Skeletal muscle cell (primary cell): ENCODE results near the gene MAEL.
"Not testable (repeated sequence)": the region's sequence is repeated elsewhere in the genome, so short reads cannot be mapped to it uniquely, and the experiment has no call there.

Experiments
- DNase-seq: peaks from one replicate; pipeline ENCODE4 v3.0.0-alpha.2; 2010; ENCODE audit warnings: low read depth
- H3K4me3 ChIP-seq: 2 replicates; pipeline ENCODE4 v1.5.1; 2011; ENCODE audit warnings: low read depth, mild to moderate bottlenecking, control low read depth, low read length, moderate library complexity

MAEL gene

DNA sequence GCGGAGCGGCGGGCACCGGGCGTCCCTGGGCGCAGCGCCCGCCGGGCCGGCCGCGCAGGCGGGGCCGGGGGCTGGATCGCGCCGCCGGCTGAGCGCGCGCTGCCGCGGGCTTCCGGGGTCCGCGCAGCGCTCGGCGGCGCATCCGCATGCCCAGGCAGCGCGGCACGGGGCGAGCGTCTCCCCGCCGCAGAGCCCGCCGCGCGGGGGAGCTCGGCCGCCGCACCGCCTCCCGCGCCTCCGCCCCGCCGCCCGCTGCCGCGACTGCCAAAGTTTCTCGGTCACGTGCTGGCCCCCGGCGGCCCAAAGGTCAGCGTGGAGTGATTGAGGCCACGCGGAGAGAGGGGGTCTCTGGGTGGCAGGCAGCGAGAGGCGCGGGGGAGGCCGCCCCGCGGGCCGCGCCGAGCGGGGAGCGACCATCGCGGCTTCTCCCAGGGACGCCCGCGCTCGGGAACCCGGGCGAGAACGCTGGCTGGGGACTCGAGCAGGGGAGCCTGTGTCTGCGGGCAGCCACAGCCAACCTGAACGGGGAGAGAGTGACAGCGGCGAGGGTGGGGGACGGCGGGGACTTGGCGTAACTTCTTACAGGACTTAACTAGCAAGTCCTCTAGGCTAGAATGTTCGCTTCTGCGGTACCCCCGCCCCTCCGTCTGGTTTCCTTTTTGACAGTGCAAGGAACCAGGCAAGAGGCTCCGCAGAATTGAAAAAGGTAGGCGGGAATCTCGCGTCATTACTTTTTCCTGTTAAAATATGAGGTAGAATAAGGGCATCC, 13.5 kb upstream of the MAEL start, which contains the start of gene ILDR2:
TSS of gene ILDR2 (minus strand) at position 180 of the 769 bp plus-strand sequence. CDS start 272 bp downstream, outside the sequence.
- no peak for DNase-seq

DNA sequence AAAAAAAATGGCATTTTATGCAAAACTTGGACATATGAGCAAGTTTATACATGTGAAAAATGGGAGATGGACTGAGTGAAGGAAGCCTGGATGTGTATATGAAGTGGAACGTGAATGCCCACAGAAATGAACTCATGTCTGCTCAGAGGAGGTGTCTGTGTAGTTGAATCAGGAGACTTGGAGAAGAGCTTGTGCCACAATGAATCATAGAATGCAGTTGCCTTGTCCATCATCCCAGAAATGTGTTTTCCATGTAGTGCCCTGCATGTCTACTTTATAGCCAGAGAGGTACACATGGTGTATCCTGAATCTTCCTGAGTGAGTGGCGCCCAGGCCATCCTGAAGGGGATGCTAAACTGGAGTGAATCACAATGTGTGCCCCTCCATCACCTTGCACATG, 11.1 kb upstream of the MAEL start:
- DNase-seq, result no peak
- H3K4me3 ChIP-seq, result no peak overlapping the region

More for the DNA sequence above, 13.5 kb upstream of the MAEL start, which contains the start of gene ILDR2:
- H3K4me3 ChIP-seq, result peak within 1 kb of the TSS; percentile 65

DNA sequence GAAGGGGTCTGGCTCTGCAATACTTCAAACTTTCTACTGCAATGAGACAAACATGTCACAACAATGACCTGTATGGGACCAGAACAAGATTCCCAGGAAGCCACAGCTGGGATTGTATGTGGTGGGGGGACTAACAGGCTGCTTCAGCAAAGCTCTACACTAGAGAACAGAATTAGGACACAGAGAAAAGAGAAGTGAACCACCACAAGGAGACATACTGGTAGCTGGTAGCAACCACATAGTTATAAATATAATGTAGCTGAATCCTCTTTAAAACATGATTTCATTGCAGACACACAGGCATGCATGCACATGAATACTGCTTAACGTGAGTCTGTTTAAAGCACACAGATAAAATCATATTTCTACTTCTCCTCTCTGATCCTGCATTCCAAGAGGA, 10.3 kb upstream of the MAEL start:
- no peak overlapping the region for H3K4me3 ChIP-seq
- no peak for DNase-seq

DNA sequence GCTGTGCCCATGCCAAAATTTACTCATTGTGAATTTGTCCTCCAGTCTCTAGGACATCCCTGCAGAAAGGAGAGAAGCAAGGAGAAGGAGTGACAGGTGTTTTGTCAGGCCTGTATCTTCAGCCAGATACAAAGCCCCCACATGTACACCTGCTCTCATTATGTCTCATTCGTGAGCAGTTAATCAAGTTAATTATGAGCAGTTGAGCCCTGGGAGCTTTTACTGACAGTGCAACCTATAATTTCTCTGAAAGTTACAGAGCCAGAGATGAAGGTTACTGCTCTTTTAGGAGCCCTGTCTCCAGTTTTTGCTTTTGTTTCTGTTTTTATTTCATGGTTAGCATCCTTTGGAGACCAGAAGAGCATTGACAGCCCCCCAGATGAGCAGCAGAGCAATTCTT, 8.7 kb upstream of the MAEL start:
- DNase-seq, result no peak

DNA sequence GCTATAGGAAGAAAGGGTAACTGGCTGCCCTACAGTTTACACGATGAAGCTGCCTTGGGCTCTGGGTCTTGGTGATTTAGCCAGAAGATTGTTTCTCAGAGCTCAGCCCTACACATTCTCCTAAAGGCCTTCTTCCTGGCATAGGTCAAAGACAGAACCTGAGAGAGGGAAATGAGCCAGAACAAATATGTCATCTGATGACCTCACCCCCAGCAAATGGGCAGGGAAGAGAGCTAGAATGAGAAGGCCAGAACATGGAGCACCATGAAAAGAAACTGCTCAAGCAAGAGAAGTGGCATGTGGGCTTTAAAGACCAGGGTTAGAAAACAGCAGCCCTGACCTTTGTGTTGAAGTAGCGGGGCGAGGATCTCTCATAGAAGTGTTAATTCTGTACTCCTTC, 8.3 kb upstream of the MAEL start:
- DNase-seq, result no peak

More for the DNA sequence above, 8.7 kb upstream of the MAEL start:
- no peak overlapping the region for H3K4me3 ChIP-seq

DNA sequence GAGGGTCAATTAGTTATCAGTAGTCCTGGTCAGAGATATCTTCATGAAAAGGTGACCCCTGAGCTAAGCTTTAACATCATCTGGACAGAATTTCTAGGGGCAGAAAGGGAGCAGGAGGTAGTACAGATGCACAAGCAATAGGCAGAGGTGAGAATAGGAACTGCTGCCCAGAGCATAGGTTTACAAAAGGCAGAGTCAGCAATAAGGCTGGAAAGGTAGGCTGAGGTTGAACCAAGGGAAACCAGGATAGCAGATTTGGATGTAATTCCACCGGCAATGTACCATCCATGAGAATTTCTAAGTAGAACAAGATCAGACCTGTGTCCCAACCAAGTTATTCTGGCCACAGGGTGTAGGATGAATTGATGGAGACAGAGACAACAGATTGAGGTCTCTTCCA, 7.5 kb upstream of the MAEL start:
- DNase-seq, result no peak
- no peak overlapping the region for H3K4me3 ChIP-seq

More for the DNA sequence above, 8.3 kb upstream of the MAEL start:
- H3K4me3 ChIP-seq, result no peak overlapping the region

DNA sequence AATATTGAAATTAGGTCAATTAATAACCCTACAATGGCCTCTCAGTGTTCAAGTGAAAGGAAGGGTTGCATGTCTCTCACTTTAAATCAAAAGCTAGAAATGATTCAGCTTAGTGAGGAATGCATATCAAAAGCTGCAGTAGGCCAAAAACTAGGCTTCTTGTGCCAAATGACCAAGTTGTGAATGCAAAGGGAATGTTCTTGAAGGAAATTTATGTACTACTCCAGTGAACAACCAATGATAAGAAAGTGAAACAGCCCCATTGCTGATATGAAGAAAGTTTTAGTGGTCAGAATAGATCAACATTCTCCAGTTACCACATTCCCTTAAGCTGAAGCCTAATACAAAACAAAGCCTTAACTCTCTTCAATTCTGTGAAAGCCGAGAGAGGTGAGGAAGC, 10.0 kb downstream of the MAEL start:
- no peak for DNase-seq
- no peak overlapping the region for H3K4me3 ChIP-seq

DNA sequence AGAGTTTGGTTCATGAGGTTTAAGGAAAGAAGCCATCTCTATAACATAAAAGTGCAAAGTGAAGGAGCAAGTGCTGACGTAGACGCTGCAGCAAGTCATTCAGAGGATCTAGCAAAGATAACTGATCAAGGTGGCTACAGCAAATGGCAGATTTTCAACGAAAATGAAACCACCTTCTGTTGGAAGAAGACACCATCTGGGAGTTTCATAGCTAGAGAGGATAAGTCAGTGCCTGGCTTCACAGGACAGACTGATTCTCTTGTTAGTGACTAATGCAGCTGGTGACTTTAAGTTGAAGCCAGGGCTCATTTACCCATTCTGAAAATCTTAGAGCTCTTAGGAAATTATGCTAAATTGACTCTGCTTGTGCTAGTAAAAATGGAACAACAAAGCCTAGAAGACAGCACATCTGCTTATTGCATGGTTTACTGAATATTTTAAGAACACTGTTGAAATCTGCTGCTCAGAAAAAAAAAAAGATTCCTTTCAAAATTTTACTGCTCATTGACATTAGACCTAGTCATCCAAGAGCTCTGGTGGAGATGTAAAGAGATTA, 10.5 kb downstream of the MAEL start:
- no peak for DNase-seq
- H3K4me3 ChIP-seq, result no peak overlapping the region

DNA sequence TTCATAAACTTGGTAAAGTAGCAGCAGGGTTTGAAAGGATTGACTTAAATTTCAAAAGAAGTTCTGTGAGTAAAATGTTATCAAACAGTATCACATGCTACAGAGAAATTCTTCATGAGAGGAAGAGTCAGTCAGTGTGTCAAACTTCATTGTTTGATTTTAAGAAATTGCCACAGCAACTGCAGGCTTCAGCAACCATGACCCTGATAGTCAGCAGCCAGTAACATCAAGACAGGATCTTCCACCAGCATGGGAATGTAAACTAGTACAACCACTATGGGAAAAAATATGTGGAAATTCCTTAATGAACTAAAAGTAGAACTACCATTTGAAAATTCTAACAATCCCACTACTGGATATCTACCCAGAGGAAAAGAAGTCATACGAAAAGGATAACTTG, 11.5 kb downstream of the MAEL start:
- DNase-seq, result no peak
- H3K4me3 ChIP-seq, result no peak overlapping the region

DNA sequence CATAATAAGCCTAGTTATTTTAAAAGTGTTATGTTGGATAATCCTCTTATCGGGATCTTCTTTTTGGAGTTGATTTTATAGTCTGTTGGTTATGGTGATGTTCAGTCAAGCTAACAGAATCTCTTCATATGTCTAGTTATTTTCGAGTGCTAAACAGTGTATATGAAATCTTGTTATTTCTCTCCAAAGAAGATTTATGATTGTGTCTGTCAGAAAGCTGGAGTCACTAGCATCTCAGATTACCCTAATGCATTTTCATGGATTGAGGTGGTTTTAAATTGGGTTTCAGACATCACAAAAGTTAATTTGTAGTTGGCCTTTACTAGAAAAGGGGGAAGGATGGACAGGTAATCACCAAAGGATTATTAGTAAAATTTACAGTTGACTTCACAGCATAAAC, 13.3 kb downstream of the MAEL start:
- no peak for DNase-seq
- no peak overlapping the region for H3K4me3 ChIP-seq

DNA sequence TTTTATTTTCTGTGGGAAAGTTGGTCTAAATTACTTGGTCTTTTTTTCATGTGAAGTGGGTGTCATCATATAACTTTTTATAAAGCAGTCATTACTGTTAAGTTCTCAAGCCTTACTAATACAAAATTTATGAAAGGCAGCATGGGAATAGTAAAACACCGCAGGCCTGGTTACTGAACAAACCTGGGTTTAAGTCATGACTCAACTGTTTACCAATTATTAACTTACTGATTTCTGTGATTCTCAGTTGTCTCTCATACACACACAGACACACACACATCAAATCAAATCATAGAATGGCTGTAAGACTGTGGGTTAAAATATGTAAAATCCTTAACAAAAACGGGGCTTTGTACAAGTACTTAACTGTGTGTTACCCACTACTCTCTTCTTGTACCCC, 14.6 kb downstream of the MAEL start:
- no peak overlapping the region for H3K4me3 ChIP-seq
- DNase-seq, result no peak

DNA sequence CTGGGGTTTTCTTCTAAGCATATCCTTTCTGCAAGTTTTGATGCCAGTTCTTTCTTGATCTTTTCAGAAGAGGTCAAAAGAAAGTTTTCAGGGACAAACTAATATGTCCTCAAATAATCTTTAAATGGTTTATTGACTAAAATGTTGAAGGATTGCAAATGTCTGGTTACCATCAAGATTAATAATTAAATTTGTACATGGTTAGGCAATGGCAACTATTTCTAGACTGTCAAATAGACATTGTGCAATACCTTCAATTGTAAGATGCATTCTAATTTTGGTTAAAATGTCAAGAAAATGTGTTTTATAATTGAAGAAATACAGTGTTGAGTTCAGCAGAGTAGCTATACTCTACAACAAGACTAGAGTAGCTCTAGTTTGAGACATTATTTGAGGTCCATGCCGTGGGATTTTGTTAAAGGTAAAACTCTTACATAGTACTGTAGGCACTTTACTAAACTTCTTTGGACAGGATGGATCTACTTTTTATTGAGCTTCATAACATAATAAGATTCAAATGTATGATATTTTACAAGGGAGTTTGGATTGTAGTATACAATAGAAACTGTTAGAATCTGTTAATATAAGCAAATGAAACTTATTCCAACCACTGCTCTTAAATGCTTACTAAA, 22.6 kb downstream of the MAEL start:
- DNase-seq, result no peak
- no peak overlapping the region for H3K4me3 ChIP-seq

DNA sequence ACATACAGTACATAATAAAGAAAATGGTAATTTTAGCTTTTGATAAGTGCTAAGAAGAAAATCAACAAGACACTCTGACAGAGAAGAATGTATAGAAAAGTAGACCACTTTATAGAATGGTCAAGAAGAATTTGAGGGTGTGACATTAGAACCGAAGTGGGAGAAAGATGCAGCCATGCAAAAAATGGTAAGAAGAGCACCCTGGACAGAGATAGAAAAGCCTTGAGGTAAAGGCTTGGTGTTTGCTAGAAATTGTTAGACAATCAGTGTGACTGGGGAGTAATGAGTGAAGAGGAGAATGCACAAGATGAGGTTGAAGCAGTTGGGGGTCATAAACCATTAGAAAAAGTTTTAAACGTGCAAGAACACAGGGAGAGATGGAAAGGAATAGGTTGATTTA, 23.5 kb downstream of the MAEL start:
- H3K4me3 ChIP-seq, result no peak overlapping the region
- DNase-seq, result no peak

DNA sequence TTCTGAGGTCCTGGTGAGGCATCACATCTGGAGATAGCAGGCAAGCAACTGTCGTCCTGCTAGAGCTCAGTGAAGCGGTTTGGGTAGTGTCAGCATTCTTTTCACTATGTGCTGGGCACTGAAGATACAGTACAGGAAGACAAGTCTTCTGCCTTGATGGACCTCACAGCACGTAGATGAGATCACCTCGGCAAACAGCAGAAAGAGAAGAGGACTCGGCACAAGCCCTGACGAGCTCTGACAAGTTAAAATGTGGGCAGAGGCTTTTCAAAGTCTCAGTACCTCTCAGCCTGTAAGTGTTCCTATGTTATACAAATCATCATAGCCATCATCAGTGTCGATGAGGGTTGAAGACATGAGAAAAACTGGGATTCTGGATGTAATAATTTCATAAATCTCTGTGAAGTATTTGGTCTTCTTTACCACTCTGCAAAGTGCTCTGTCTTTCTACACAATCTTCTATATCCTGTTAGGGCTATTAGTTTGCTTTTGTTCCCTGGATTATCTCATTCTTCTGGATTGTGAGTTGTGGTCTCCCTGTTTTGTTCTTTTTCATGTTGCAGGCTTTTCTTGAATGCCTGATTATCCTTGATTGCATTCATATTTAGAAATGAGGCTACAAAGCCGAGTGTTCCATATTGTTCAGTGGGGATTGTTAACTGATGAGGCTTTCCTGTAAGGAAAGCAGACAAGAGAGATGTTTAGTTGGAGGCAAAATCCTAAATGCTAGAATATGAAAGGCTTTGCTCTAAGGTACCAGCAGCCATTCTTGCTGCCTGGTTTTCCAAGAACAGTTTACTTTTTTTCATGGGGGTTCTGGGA, 24.2 kb downstream of the MAEL start:
- H3K4me3 ChIP-seq, result no peak overlapping the region
- no peak for DNase-seq

DNA sequence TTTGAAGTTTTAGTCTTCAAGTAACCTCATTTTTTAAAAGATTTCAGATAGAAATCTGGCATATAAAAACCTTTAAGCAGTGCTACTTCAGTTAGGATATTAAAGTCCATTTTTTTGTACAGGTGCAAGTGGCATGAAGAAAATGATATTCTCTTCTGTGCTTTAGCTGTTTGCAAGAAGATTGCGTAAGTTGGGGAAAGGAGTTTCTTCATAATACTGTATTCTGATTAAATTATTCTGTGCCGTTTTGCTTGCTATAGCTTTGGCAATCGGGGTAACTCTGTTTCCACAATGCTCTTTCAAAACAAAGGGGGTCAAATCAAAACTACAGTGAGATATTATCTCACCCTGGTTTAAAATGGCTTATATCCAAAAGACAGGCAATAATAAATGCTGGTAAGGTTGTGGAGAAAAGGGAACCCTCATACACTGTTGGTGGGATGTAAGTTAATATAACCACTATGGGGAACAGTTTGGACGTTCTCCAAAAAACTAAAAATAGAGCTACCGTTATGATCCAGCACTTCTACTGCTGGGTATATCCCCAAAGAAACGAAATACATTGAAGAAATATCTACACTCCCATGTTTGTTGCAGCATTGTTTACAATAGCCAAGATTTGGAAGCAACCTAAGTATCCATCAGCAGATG, 27.1 kb downstream of the MAEL start:
- H3K4me3 ChIP-seq, result no peak overlapping the region
- DNase-seq, result no peak

DNA sequence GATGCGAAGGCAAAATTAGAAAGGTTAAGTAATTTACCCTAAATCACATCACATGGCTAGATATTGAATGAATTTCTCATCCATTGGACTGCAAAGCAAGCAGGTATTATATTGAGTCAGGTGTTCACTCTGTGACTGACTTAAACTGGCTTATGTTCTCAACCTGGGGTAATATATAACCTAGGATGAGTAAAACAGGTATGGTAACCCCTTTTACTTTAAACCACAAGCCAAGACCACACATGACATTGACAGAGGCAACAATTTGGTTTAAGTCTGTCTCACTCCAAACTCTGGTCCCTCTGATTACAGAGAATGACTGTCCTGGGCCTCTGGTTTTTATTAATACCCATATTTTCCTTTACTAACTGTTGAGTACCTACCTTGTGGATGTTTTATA, 33.3 kb downstream of the MAEL start:
- DNase-seq, result no peak
- no peak overlapping the region for H3K4me3 ChIP-seq

DNA sequence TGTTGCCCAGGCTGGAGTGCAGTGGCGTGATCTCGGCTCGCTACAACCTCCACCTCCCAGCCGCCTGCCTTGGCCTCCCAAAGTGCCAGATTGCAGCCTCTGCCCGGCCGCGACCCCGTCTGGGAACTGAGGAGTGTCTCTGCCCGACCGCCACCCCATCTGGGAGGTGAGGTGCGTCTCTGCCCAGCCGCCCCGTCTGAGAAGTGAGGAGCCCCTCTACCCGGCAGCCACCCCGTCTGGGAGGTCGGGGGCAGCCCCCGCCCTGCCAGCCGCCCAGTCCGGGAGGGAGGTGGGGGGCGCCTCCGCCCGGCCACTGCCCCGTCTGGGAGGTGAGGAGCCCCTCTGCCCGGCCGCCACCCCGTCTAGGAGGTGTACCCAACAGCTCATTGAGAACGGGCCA, 40.5 kb downstream of the MAEL start:
- H3K4me3 ChIP-seq, DNase-seq: not testable (repeated sequence)

DNA sequence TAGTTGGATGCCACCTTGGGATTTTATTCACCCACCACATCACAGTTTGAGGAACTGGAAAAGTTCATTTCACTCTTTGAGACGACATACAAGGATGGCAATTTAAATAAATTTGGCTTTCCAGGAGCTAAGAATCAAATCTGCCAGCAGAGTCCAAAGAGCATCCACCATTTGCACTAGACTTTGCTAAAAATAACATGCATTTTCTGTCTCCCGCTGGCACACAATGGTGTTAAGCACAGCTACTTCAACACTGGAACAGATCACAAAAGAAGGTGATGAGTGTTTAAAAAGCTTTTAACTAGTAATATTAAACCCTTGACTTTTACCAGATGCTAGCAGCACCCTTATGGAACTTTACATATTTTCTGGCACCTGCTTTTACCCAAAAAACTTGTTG, 44.6 kb downstream of the MAEL start:
- no peak for DNase-seq
- H3K4me3 ChIP-seq, result no peak overlapping the region

DNA sequence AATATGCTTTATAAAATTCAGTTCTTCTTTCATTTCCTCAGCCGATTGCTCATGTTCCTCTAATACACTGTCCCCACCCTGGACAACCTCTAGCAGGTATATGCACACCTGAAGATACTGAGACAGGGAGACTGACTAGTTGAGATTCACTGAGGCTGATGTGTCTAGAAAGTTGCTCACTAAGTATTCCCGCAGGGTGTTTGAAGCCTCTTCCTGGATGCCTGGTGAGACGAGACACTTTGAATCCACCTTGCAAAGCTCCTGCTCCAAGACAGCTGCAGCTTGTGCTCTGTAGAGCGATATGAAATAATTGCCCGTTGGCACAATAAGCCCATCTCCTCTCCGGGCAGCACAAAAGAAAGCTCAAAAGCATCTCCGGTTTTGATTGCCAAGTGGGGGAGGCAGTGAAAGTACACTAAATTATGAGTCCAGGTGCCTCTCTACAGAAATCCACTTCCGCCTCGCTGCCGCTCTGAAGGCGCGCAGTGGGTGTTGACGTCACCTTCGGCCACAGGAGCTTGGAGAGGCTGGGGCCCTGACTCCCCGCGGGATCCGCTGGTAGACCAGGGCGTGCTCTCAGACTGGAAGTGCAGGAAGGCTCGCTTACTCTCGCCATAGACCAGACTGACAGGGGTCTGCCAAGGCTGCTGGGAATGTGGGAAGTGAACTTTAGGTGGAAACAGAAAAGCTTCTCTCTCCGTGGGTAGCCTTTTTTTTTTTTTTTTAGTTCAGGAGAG, 54.8 kb downstream of the MAEL start:
- DNase-seq, result no peak
- H3K4me3 ChIP-seq, result peak overlapping the region; percentile 12
